Measurements from ENCODE around the gene RNF152. TPM values are rescaled to one million over a fixed set of nuclear protein-coding genes. Genes with fewer than 3 reads are reported as not detected.

The RNF152 gene
- total RNA-seq, 1 experiment from 2014 or later: 2.3 TPM

DNA sequence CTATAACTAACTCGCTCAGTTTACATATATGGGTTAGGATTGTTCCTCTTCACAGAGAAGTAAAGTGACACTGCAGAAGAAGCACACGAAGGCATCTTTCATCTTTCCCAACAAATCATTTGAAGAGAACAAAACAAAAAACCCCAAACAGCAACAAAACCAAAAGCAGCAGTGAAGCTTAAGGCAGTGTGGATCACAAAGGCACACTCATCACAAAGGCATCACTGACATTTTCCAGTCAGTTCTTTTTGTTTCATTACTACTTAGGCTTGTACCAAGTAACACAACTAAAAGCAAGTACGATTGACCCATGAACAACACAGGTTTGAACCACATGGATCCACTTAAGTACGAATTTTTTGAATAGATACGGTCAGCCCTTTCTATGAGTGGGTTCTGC, 75.7 kb downstream of the RNF152 start:
- Histone ChIP-seq H3K9me3 (ENCODE audit: control insufficient read depth, low read depth, low read length) (no peaks in the 10 kb centered on the region), H3K4me1 (ENCODE audit: insufficient read depth, low read length) (no peaks in the 10 kb centered on the region), H3K4me2 (ENCODE audit: insufficient read depth, insufficient read length, low read length) (no peak overlapping the region), H4K91ac (ENCODE audit: insufficient read length, low read depth, low read length) (no peak overlapping the region), H3K4ac (ENCODE audit: low read depth, low read length) (no peak overlapping the region), H3K79me1 (ENCODE audit: insufficient read depth, low read depth, low read length, poor library complexity, severe bottlenecking) (no peaks in the 10 kb centered on the region), H4K8ac (replicated peaks; ENCODE audit: insufficient read length, low read depth, low read length) (no peak overlapping the region), H2BK15ac (ENCODE audit: low read depth, low read length) (no peak overlapping the region), H4K5ac (ENCODE audit: insufficient read length, low read depth, low read length) (no peak overlapping the region), H3K18ac (ENCODE audit: insufficient read length, low read depth, low read length) (no peak overlapping the region), H3K79me2 (ENCODE audit: insufficient read depth, low read length) (no peaks in the 10 kb centered on the region), H3K27ac (ENCODE audit: insufficient read length, low read depth, low read length) (no peak overlapping the region), H3K56ac (ENCODE audit: insufficient read length, low read depth, low read length) (no peak overlapping the region), H2BK120ac (ENCODE audit: low read depth, low read length, poor library complexity, severe bottlenecking) (no peak overlapping the region), H2AFZ (ENCODE audit: low read length) (no peak overlapping the region), H3K14ac (ENCODE audit: insufficient read depth, low read length) (no peak overlapping the region), H3T11ph (ENCODE audit: low read length) (no peak overlapping the region), H3K23ac (ENCODE audit: insufficient read length, low read depth, low read length) (no peak overlapping the region), H3K27me3 (ENCODE audit: insufficient read depth, low read length) (no peaks in the 10 kb centered on the region), H3K23me2 (ENCODE audit: insufficient read length, low read depth, low read length, poor library complexity, severe bottlenecking) (no peaks in the 10 kb centered on the region), H3K9ac (ENCODE audit: extremely low read depth, insufficient read length, low read length) (no peak overlapping the region), H4K20me1 (ENCODE audit: control insufficient read depth, insufficient read depth, insufficient read length) (no peaks in the 10 kb centered on the region), H2BK12ac (ENCODE audit: insufficient read length, low read depth, low read length) (no peak overlapping the region), H2BK5ac (ENCODE audit: insufficient read length, low read length) (no peak overlapping the region), H2AK5ac (ENCODE audit: insufficient read length, low read length) (no peak overlapping the region), H2BK20ac (ENCODE audit: low read depth, low read length, poor library complexity, severe bottlenecking) (no peak overlapping the region)
- WGBS (ENCODE audit: extremely low coverage, insufficient read length, low lambda C conversion rate): no CpG with 5 or more reads among the region's 5 CpGs
- H3K27me3 Mint-ChIP-seq (ENCODE audit: low read depth): no peaks in the 10 kb centered on the region
- H3K4me1 Mint-ChIP-seq: no peaks in the 10 kb centered on the region
- peaks cover 2 to 10% (median 3%) of the 10 kb centered on the region in 3 experiments; a peak in 3 of 7 replicates for H3K36me3 Mint-ChIP-seq (ENCODE audit: insufficient read depth in 1 of 3, low read depth in 3 of 3)
- no peak overlapping the region for H3K4me3 Mint-ChIP-seq
- no peak overlapping the region for H3K27ac Mint-ChIP-seq
- no peaks in the 10 kb centered on the region for H3K9me3 Mint-ChIP-seq
- no peak for TF ChIP-seq CTCF (conservative IDR thresholded peaks at IDR 0.05)
- no peak for DNase-seq
